Urinary bladder (tissue), 4 donors: ENCODE results near the gene RHBG. TPM values are rescaled to one million over a fixed set of nuclear protein-coding genes. Genes with fewer than 3 reads are reported as not detected.
"Not testable (repeated sequence)": the region's sequence is repeated elsewhere in the genome, so short reads cannot be mapped to it uniquely, and the experiment has no call there.

Experiments
- DNase-seq: peaks from one replicate; pipeline ENCODE4 v3.0.0-alpha.2; 2015; ENCODE audit errors: extremely low spot score
- H3K27ac ChIP-seq: one replicate; pipeline ENCODE4 v1.5.1; 2013; ENCODE audit warnings: low read depth, mild to moderate bottlenecking, moderate library complexity
- H3K36me3 ChIP-seq: one replicate; pipeline ENCODE4 v1.6.1; 2013; ENCODE audit warnings: mild to moderate bottlenecking, moderate library complexity; ENCODE audit not compliant: insufficient read depth
- H3K4me1 ChIP-seq: one replicate; pipeline ENCODE4 v1.6.1; 2013; ENCODE audit warnings: mild to moderate bottlenecking, moderate library complexity; ENCODE audit not compliant: insufficient read depth
- H3K4me3 ChIP-seq: one replicate; pipeline ENCODE4 v1.5.1; 2013; ENCODE audit warnings: low read depth, low read length
- WGBS: extraction: QIAGEN DNeasy Blood & Tissue Kit; methylation state at CpG from one replicate; pipeline ENCODE4 v1.1.7; 2013; 5-methylcytosine and 5-hydroxymethylcytosine counted together
- polyA plus RNA-seq: library from polyadenylated mRNA; stranded (reverse); fragments of 200-250 nt; gene quantifications from one replicate; pipeline ENCODE4 v1.2.3, GENCODE V29; 2013
- total RNA-seq: library from RNA; depleted of rRNA; stranded (reverse); fragments of >200 nt; gene quantifications from one replicate; pipeline ENCODE4 v1.2.3, GENCODE V29; 2014
- donor health status: healthy with polysubstance abuse.
- donor health status: healthy.

The RHBG gene
- total and polyA plus RNA-seq, 2 donors: 0.86 TPM; not detected in 1

- Histone ChIP-seq H3K36me3 (no peaks in the 10 kb centered on the region), H3K27ac (no peak overlapping the region), H3K4me3 (no peak overlapping the region), H3K4me1 (no peaks in the 10 kb centered on the region)
- WGBS: 62% methylated on average over 4 of the region's 4 CpGs
- no peak for DNase-seq
Measured at GRCh38 chr1:156347331-156347730, 21.7 kb upstream of the RHBG start.

GRCh38 chr1:156352481-156352880 lies 16.5 kb upstream of the RHBG start:
- not testable (repeated sequence) for H3K27ac ChIP-seq, DNase-seq, H3K4me3 ChIP-seq, H3K4me1 ChIP-seq, H3K36me3 ChIP-seq
- WGBS: 88% methylated on average over 13 of the region's 13 CpGs

DNA sequence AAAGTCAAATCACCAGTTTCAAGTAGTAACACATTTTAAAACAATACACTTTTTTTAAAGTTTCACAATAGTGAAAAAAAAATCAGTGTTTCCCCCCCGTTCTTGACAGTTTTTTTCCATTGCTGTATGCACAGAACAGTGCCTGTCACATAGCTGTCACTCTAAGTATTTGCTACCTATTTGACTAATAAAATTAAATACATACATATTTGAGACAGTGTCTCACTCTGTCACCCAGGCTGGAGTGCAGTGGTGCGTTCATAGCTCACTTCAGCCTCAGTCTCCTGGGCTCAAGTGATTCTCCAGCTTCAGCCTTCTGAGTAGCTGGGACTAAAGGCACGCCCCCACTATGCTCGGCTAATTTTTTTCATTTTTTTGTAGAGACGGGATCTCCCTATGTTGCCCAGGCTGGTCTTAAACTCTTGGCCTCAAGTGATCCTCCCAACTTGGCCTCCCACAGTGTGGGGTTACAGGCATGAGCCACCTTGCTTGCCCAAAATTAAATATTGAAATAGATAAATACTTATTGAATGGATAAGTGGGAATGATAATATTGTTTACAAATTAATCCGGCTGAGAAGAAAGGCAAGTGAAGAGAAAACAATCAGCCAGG lies 12.6 kb upstream of the RHBG start:
- no peak for DNase-seq
- H3K36me3 ChIP-seq: no peaks in the 10 kb centered on the region
- no peak overlapping the region for H3K4me3 ChIP-seq
- no peak overlapping the region for H3K27ac ChIP-seq
- no peaks in the 10 kb centered on the region for H3K4me1 ChIP-seq
- 46% methylated on average over 6 of the region's 6 CpGs for WGBS

DNA sequence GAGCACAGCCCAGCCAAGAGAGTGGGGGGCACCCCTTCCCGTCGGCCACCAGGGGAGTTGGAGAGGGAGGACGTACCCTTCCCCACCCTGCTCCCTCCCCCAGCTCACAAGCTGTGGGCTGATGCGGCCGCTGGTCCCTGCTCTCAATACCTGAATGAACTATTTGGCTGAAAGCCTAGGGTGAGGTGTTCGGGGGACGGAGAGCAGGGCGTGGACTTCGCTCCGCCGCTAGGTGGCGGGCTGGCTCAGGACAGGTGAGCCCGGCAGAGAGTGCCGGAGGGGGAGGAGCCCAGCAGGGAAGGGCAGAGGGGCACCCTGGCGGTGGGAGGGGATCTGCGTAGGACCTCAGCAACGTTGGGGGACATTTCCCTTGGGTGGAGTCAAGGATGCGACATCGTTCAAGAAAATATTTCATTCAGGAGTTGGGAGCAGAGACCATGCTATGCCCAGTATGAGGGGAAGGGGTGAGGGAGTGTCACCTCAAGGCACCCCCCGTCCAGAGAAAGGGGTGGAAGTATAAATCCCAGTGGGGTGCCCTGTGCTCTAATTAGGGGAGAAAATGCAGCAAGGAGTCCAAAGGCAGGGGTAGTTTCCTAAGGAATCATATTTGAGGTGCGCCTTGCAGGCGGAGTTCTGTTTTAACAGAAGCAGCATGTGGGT lies 12.0 kb upstream of the RHBG start:
- H3K27ac ChIP-seq: no peak overlapping the region
- 9% methylated on average over 22 of the region's 22 CpGs for WGBS
- no peak overlapping the region for H3K4me3 ChIP-seq
- no peaks in the 10 kb centered on the region for H3K4me1 ChIP-seq
- no peaks in the 10 kb centered on the region for H3K36me3 ChIP-seq
- no peak for DNase-seq

DNA sequence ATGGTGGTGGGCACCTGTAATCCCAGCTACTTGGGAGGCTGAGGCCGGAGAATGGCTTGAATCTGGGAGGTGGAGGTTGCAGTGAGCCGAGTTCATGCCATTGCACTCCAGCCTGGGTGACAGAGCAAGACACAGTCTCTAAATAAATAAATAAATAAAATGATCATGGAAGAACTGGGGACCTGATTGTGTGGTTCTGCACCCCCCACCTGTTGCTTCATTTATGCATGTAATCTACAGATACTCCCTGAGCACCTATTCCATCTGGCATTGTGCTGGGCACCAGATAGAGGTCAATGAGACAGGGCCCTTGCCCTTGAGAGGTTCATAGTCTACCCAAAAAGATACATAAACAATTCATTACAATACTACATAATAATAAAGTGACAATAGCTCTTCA lies 11.0 kb upstream of the RHBG start:
- Histone ChIP-seq H3K4me3 (no peak overlapping the region), H3K27ac (no peak overlapping the region), H3K36me3 (no peaks in the 10 kb centered on the region), H3K4me1 (no peaks in the 10 kb centered on the region)
- no peak for DNase-seq
- WGBS: 92% methylated on average over 2 of the region's 2 CpGs

GRCh38 chr1:156358641-156359040 lies 10.4 kb upstream of the RHBG start:
- 90% methylated on average over 1 of the region's 1 CpG for WGBS
- Histone ChIP-seq H3K27ac (no peak overlapping the region), H3K4me1 (no peaks in the 10 kb centered on the region), H3K4me3 (no peak overlapping the region), H3K36me3 (no peaks in the 10 kb centered on the region)
- DNase-seq: no peak

GRCh38 chr1:156359249-156359648 lies 9.8 kb upstream of the RHBG start:
- 90% methylated on average over 3 of the region's 3 CpGs for WGBS
- H3K4me1 ChIP-seq: no peaks in the 10 kb centered on the region
- H3K36me3 ChIP-seq: no peaks in the 10 kb centered on the region
- H3K4me3 ChIP-seq: no peak overlapping the region
- H3K27ac ChIP-seq: no peak overlapping the region
- no peak for DNase-seq

DNA sequence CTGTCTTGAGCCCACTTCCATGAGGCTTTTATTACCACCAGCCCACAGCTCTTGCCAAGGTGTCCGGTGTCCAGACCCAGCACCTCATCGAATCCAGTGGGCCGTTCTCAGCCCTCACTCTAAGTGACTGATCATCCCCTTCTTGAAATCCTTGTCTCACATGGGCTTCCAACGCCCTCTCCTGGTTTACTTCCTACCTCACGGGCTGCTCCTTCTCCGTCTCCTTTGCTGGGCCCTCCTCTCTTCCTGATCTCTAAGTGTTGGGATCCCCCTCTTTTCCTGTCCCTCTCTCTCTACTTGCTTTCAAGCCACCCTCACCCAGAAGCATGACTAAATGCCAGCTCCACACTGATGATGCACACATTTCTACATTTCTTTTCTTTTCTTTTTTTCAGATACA lies 9.0 kb upstream of the RHBG start:
- 21% methylated on average over 6 of the region's 6 CpGs for whole genome bisulfite sequencing
- DNase-seq: no peak

DNA sequence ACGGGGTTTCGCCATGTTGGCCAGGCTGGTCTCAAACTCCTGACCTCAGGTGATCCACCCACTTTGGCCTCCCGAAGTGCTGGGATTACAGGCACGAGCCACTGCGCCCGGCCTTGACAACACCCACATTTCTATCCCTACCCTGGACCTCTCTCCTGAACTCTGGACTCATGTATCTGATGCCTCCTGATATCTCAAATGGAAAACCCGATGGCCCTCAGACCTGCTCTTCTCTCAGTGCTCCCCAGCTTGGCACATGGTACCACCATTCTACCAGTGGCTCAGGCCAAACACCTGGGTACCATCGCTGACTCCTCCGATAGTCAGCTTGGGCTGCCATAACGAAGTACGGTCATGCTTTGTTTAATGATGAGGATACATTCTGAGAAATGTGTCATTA lies 8.5 kb upstream of the RHBG start:
- WGBS: 93% methylated on average over 11 of the region's 11 CpGs
- Histone ChIP-seq H3K27ac (no peak overlapping the region), H3K4me1 (no peaks in the 10 kb centered on the region), H3K4me3 (no peak overlapping the region), H3K36me3 (no peaks in the 10 kb centered on the region)
- DNase-seq: no peak

More for the DNA sequence above, 9.0 kb upstream of the RHBG start:
- H3K4me1 ChIP-seq: no peaks in the 10 kb centered on the region
- no peak overlapping the region for H3K27ac ChIP-seq
- H3K4me3 ChIP-seq: no peak overlapping the region
- no peaks in the 10 kb centered on the region for H3K36me3 ChIP-seq

DNA sequence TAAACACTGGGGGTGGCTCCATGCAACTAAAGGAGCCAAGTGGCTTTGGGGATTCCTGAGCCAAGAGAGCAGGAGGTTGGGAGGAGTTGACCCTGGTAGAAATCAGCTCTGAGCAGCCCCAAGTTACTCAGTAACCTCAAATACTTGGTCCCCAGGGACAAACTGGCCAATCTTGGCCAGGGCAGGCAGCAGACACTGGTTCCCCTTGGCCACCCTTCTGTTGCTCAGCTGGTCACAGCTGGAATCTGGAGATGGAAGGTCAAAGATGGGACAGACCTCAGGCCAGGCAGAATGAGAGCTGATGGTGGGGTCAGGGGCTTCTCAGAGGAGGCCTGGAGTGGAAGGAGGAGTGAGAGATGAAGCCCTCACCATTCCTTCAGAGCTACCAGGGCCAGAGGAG lies 3.3 kb upstream of the RHBG start:
- Histone ChIP-seq H3K4me1 (no peaks in the 10 kb centered on the region), H3K27ac (no peak overlapping the region), H3K4me3 (no peak overlapping the region), H3K36me3 (no peaks in the 10 kb centered on the region)
- DNase-seq: no peak

- no peak overlapping the region for H3K4me3 ChIP-seq
- H3K36me3 ChIP-seq: no peaks in the 10 kb centered on the region
- H3K4me1 ChIP-seq: no peaks in the 10 kb centered on the region
- no peak overlapping the region for H3K27ac ChIP-seq
- WGBS: 93% methylated on average over 5 of the region's 5 CpGs
- no peak for DNase-seq
Measured at GRCh38 chr1:156366378-156367166, 2.4 kb upstream of the RHBG start.

DNA sequence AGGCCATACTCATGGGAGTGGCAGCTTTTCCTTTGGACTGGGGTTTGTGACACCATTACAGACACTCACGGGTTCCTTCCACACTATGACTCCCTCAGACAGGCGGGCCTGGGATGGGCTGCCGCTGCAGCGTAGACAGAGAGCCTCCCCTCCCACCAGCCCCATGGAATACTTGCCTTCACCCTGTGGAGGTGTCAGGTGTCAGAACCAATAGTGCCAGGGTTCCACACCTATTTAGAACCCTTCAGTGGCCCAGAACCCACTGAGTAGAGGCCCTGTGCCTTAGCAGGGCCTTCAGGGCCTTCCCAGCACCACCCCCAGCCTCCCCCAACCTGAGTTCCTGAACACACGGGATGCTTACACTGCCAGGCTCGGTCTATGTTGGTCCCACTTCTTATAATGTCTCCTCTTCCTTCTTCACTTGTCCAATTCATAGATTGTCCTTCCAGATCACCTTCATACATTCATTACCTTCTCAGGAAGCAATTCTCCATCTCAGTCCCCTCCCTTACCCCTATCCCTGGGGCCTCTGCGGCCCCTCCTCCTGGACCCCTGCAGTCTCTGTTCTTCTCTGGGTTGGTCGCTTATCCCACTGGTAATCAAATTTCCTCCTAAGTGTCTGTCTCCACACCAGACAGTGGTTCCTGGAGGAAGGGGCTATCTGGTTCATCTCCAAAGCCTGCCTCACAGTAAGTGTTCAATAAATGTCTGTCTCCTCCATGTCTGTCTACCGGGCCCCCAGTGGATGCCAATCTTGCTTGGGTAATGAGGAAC lies 1.4 kb upstream of the RHBG start:
- no peak for DNase-seq
- 76% methylated on average over 9 of the region's 9 CpGs for WGBS
- Histone ChIP-seq H3K36me3 (no peaks in the 10 kb centered on the region), H3K4me3 (no peak overlapping the region), H3K27ac (no peak overlapping the region), H3K4me1 (no peaks in the 10 kb centered on the region)

DNA sequence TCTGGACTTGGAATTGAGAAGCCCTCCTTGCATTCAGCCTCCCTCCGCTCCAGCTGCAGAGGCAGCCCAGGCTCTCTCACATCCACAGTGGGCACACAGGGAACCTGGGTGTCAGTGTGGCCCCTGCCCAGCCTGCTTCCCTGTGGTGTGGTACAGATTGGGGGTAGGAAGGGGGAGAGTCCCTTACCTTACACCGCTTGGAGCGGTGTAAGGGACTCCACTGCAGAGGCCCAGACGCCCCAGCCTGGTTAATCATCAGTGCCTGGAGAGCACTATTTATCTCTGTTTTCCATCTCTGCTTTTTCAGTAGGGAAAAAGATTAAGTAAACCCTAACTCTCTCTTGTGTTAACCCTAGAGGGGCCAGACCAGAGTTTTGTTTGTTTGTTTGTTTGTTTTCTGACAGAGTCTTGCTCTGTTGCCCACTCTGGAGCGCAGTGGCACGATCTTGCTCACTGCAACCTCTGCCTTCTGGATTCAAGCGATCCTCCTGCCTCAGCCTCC lies 803 bp upstream of the RHBG start:
- DNase-seq: no peak
- Histone ChIP-seq H3K36me3 (no peaks in the 10 kb centered on the region), H3K27ac (no peak overlapping the region), H3K4me1 (no peaks in the 10 kb centered on the region), H3K4me3 (no peak overlapping the region)
- 80% methylated on average over 7 of the region's 7 CpGs for WGBS
